GM12872 (cell line): Measurements from ENCODE around the gene LRRC4B.

Experiments
- CTCF ChIP-seq: IDR thresholded peaks from 3 replicates; pipeline ENCODE4 v1.5.1; 2011; ENCODE audit warnings: low read depth, mild to moderate bottlenecking, low read length, moderate library complexity; ENCODE audit not compliant: insufficient read depth

LRRC4B gene

GRCh38 chr19:50562996-50563395 is 5.2 kb downstream of the LRRC4B start:
- TF ChIP-seq CTCF = no peak

- no peak for TF ChIP-seq CTCF
Observed at GRCh38 chr19:50562329-50562728, 5.9 kb downstream of the LRRC4B start.

GRCh38 chr19:50559636-50560035 is 8.6 kb downstream of the LRRC4B start:
- TF ChIP-seq CTCF = no peak

- TF ChIP-seq CTCF = no peak
Observed at GRCh38 chr19:50558449-50558848, 9.8 kb downstream of the LRRC4B start.

- no peak for TF ChIP-seq CTCF
Observed at GRCh38 chr19:50558039-50558438, 10.2 kb downstream of the LRRC4B start.

- TF ChIP-seq CTCF = no peak
Observed at GRCh38 chr19:50557009-50557613, 11.1 kb downstream of the LRRC4B start.

- peak; percentile 87 for TF ChIP-seq CTCF
Observed at GRCh38 chr19:50556282-50557008, 11.8 kb downstream of the LRRC4B start.
